AG04450 (cell line): ENCODE measurements around the gene KCNJ5. TPM values are rescaled to one million over a fixed set of nuclear protein-coding genes. Genes with fewer than 3 reads are reported as not detected.

Experiments used
- CTCF ChIA-PET: fragments of 300-600, 350-600 bp; formaldehyde crosslinking; extraction: SDS; loops from one replicate; lab custom pipeline; 2022; ENCODE audit warnings: antibody characterized with exemption, inconsistent platforms; lab: Charles Lee
- POLR2A ChIA-PET: fragments of 350-600 bp; formaldehyde crosslinking; extraction: SDS; loops from one replicate; lab custom pipeline; 2021; ENCODE audit warnings: antibody characterized with exemption, inconsistent platforms; lab: Yijun Ruan, JAX
- DNase-seq: peaks from one replicate; pipeline ENCODE4 v3.0.0-alpha.2; 2011; ENCODE audit warnings: low read depth, low spot score
- H3K27ac ChIP-seq: one replicate; pipeline ENCODE4 v1.5.1; 2012; ENCODE audit warnings: low read depth, low read length, control low read depth
- H3K27me3 ChIP-seq: one replicate; pipeline ENCODE4 v1.6.0; 2012; ENCODE audit warnings: low read length; ENCODE audit not compliant: control insufficient read depth, insufficient read depth
- H3K4me3 ChIP-seq: 2 replicates; pipeline ENCODE4 v1.5.1; 2011; ENCODE audit warnings: mild to moderate bottlenecking, low read depth, low read length, control low read depth
- H3K9me3 ChIP-seq: 2 replicates; pipeline ENCODE4 v1.5.1; 2012; ENCODE audit warnings: low read length; ENCODE audit not compliant: control insufficient read depth, insufficient read depth
- CTCF ChIP-seq: IDR thresholded peaks from 2 replicates; pipeline ENCODE4 v1.5.1; 2011; ENCODE audit warnings: low read depth, low read length, control low read depth, inconsistent platforms
- polyA plus RNA-seq: library from polyadenylated mRNA; depleted of rRNA; stranded (reverse); fragments of >200 nt; gene quantifications from 2 replicates; pipeline ENCODE4 v1.2.3, GENCODE V29; 2011

Gene KCNJ5
- polyA plus RNA-seq, 1 experiment, result not detected

GRCh38 chr11:128891913-128892398 is 800 bp downstream of the KCNJ5 start:
- CTCF ChIA-PET, result interaction anchor here (1.6 to 2.6 kb wide), 3 partner anchors 13 to 64 kb away, joined by 4 to 18 read pairs (median 17); no protein-coding TSS in a partner anchor
- Histone ChIP-seq H3K27ac (peak overlapping the region; percentile 11), H3K4me3 (no peak overlapping the region), H3K27me3 (peaks cover 55% of the 10 kb centered on the region), H3K9me3 (no peaks in the 10 kb centered on the region; the same call in 1 of the 2 replicates)
- POLR2A ChIA-PET, result no interaction called here
- no peak for DNase-seq
- TF ChIP-seq CTCF, result no peak

GRCh38 chr11:128892866-128893565 is 1.9 kb downstream of the KCNJ5 start:
- DNase-seq, result no peak
- Histone ChIP-seq H3K9me3 (no peaks in the 10 kb centered on the region; the same call in 1 of the 2 replicates), H3K27ac (no peak overlapping the region), H3K4me3 (no peak overlapping the region), H3K27me3 (peaks cover 45% of the 10 kb centered on the region)
- no peak for TF ChIP-seq CTCF
- POLR2A ChIA-PET, result no interaction called here
- CTCF ChIA-PET, result interaction anchor here (1.0 to 2.6 kb wide), 5 partner anchors 8 to 736 kb away, joined by 4 to 18 read pairs (median 7); no protein-coding TSS in a partner anchor

- CTCF ChIA-PET, result interaction anchor here (2.0 to 2.6 kb wide), 3 partner anchors 9 to 62 kb away, joined by 7 to 18 read pairs (median 17); no protein-coding TSS in a partner anchor
- Histone ChIP-seq H3K4me3 (no peak overlapping the region), H3K27ac (no peak overlapping the region), H3K9me3 (no peaks in the 10 kb centered on the region; the same call in 1 of the 2 replicates), H3K27me3 (peaks cover 38% of the 10 kb centered on the region)
- no peak for TF ChIP-seq CTCF
- POLR2A ChIA-PET, result no interaction called here
- DNase-seq, result no peak
These were observed 2.6 kb downstream of the KCNJ5 start for GRCh38 chr11:128893578-128894285.

- Histone ChIP-seq H3K27ac (no peak overlapping the region), H3K27me3 (peaks cover 34% of the 10 kb centered on the region), H3K4me3 (no peak overlapping the region), H3K9me3 (no peaks in the 10 kb centered on the region; the same call in 1 of the 2 replicates)
- ChIA-PET CTCF (interaction anchor here (1.0 to 2.0 kb wide), 2 partner anchors 9 to 12 kb away, joined by 3 to 7 read pairs; no protein-coding TSS in a partner anchor), POLR2A (no interaction called here)
- DNase-seq, result no peak
- no peak for TF ChIP-seq CTCF
These were observed 3.1 kb downstream of the KCNJ5 start for GRCh38 chr11:128894286-128894681.
